IMR-90 (cell line): Measurements from ENCODE around the gene TMEM184B. TPM values are rescaled to one million over a fixed set of nuclear protein-coding genes. Genes with fewer than 3 reads are reported as not detected.

ENCODE experiments used
- ATAC-seq: fragments of 200-7000 bp; cut with Tn5 transposase; 2 replicates; pipeline ENCODE4 v1.9.1; 2020; ENCODE audit warnings: low read depth, mild to moderate bottlenecking, moderate library complexity
- BruUV-seq: library from RNA; stranded (reverse); fragments of 400-500 nt; replicated peaks from 2 replicates; lab custom pipeline; 2021; lab: Mats Ljungman, UMichigan
- CTCF ChIA-PET: fragments of 300-600 bp; formaldehyde crosslinking; extraction: SDS; loops from one replicate; lab custom pipeline; 2021; ENCODE audit warnings: antibody characterized with exemption; lab: Yijun Ruan, JAX
- POLR2A ChIA-PET: fragments of 300-600 bp; sonication (Branson Sonifier 250); formaldehyde crosslinking; loops from one replicate; lab custom pipeline; 2022; ENCODE audit warnings: antibody characterized with exemption; ENCODE audit not compliant: unreplicated experiment; lab: Charles Lee
- DNase-seq: peaks from one replicate; pipeline ENCODE4 v3.0.0; 2013
- H2AFZ ChIP-seq: replicated peaks from 2 replicates; pipeline ENCODE3; 2013; ENCODE audit warnings: low read length, mild to moderate bottlenecking; ENCODE audit not compliant: poor library complexity
- H2AK5ac ChIP-seq: 2 replicates; pipeline ENCODE4 v1.6.1; 2013; ENCODE audit warnings: low read depth, low read length, inconsistent platforms
- H2AK9ac ChIP-seq: replicated peaks from 2 replicates; pipeline ENCODE3; 2013; ENCODE audit warnings: mild to moderate bottlenecking, low read depth, low read length, moderate library complexity; ENCODE audit not compliant: poor library complexity
- H2BK120ac ChIP-seq: 2 replicates; pipeline ENCODE4 v1.6.1; 2013; ENCODE audit warnings: low read depth, low read length, inconsistent platforms
- H2BK15ac ChIP-seq: 3 replicates; pipeline ENCODE4 v1.6.1; 2013; ENCODE audit warnings: low read depth, low read length, inconsistent platforms
- H2BK20ac ChIP-seq: 2 replicates; pipeline ENCODE4 v1.6.1; 2013; ENCODE audit warnings: low read depth, mild to moderate bottlenecking, inconsistent platforms, low read length, moderate library complexity
- H2BK5ac ChIP-seq: 2 replicates; pipeline ENCODE4 v1.6.1; 2013; ENCODE audit warnings: mild to moderate bottlenecking, low read depth, low read length, inconsistent platforms; ENCODE audit not compliant: poor library complexity, severe bottlenecking
- H3K14ac ChIP-seq: replicated peaks from 2 replicates; pipeline ENCODE4 v1.6.1; 2013; ENCODE audit warnings: low read depth, low read length, inconsistent platforms
- H3K18ac ChIP-seq: 2 replicates; pipeline ENCODE4 v1.6.1; 2013; ENCODE audit warnings: low read depth, low read length, control low read depth
- H3K23ac ChIP-seq: 2 replicates; pipeline ENCODE4 v1.6.1; 2013; ENCODE audit warnings: low read depth, low read length, inconsistent platforms
- H3K27ac ChIP-seq: 2 replicates; pipeline ENCODE4 v1.5.1; 2013; ENCODE audit warnings: mild to moderate bottlenecking, control low read depth, low read length; ENCODE audit not compliant: insufficient read depth
- H3K27me3 ChIP-seq: 2 replicates; pipeline ENCODE4 v1.6.1; 2013; ENCODE audit warnings: low read length; ENCODE audit not compliant: control insufficient read depth, insufficient read depth
- H3K36me3 ChIP-seq: 2 replicates; pipeline ENCODE4 v1.6.1; 2013; ENCODE audit warnings: low read length, mixed read lengths; ENCODE audit not compliant: control insufficient read depth, insufficient read depth
- H3K4ac ChIP-seq: 2 replicates; pipeline ENCODE4 v1.6.1; 2013; ENCODE audit warnings: low read depth, low read length, inconsistent platforms
- H3K4me1 ChIP-seq: 2 replicates; pipeline ENCODE4 v1.6.1; 2013; ENCODE audit warnings: low read length, mixed read lengths; ENCODE audit not compliant: control insufficient read depth, insufficient read depth
- H3K4me2 ChIP-seq: 2 replicates; pipeline ENCODE4 v1.6.1; 2013; ENCODE audit warnings: low read depth, mild to moderate bottlenecking, control low read depth, low read length, moderate library complexity
- H3K4me3 ChIP-seq: 2 replicates; pipeline ENCODE4 v1.5.1; 2013; ENCODE audit warnings: low read depth, mild to moderate bottlenecking, control low read depth, low read length, moderate library complexity; ENCODE audit not compliant: insufficient read depth
- H3K56ac ChIP-seq: 2 replicates; pipeline ENCODE4 v1.6.1; 2013; ENCODE audit warnings: low read length, inconsistent platforms; ENCODE audit not compliant: insufficient read depth; ENCODE audit errors: extremely low read depth
- H3K79me1 ChIP-seq, 2 experiments: 2 replicates each; pipeline ENCODE4 v1.6.1; 2013; ENCODE audit warnings: low read length in 2 of 2, inconsistent platforms in 1 of 2, low read depth in 1 of 2
- H3K9ac ChIP-seq: 2 replicates; pipeline ENCODE4 v1.6.1; 2013; ENCODE audit warnings: low read depth, low read length, control low read depth
- H3K9me1 ChIP-seq: 2 replicates; pipeline ENCODE4 v1.6.1; 2013; ENCODE audit warnings: low read length, inconsistent platforms; ENCODE audit not compliant: insufficient read depth
- H3K9me3 ChIP-seq: 2 replicates; pipeline ENCODE4 v1.6.1; 2013; ENCODE audit warnings: low read length; ENCODE audit not compliant: control insufficient read depth, insufficient read depth
- H4K20me1 ChIP-seq: 2 replicates; pipeline ENCODE4 v1.6.1; 2013; ENCODE audit warnings: low read length, inconsistent platforms; ENCODE audit not compliant: insufficient read depth
- H4K5ac ChIP-seq: 2 replicates; pipeline ENCODE4 v1.6.1; 2013; ENCODE audit warnings: mild to moderate bottlenecking, low read depth, low read length, control low read depth
- H4K8ac ChIP-seq, 2 experiments: 2 replicates each; pipeline ENCODE4 v1.6.1; 2013; ENCODE audit warnings: low read depth in 2 of 2, low read length in 2 of 2, control low read depth in 1 of 2, inconsistent platforms in 1 of 2
- H4K91ac ChIP-seq: 2 replicates; pipeline ENCODE4 v1.6.1; 2013; ENCODE audit warnings: low read depth, low read length, inconsistent platforms; ENCODE audit not compliant: insufficient read depth
- CEBPB ChIP-seq: IDR thresholded peaks from 2 replicates; pipeline ENCODE4 v1.6.1; 2012; ENCODE audit warnings: low read depth, low read length, improper control_type of control experiment
- NFE2L2 ChIP-seq: fragments of 150-350 bp; IDR thresholded peaks from 2 replicates; pipeline ENCODE4 v1.6.1; 2016; ENCODE audit warnings: low read depth, mild to moderate bottlenecking, low read length
- RAD21 ChIP-seq: IDR thresholded peaks from 2 replicates; pipeline ENCODE4 v1.6.1; 2012; ENCODE audit warnings: low read length, improper control_type of control experiment
- WGBS, 2 experiments: methylation state at CpG; one replicate each; pipeline versions ENCODE4 v1.1.5 to v1.1.7; 2013; ENCODE audit warnings: missing lambda C conversion rate in 2 of 2; ENCODE audit not compliant: insufficient read length in 1 of 2; ENCODE audit errors: extremely low coverage in 2 of 2; 5-methylcytosine and 5-hydroxymethylcytosine counted together
- dilution Hi-C: fragments of 300-500 bp; cut with HindIII; formaldehyde crosslinking; loops from one replicate; pipeline ENCODE4 v1.14.3; 2018; ENCODE audit warnings: low sequenced_read_pairs; ENCODE audit not compliant: unreplicated experiment
- in situ Hi-C: fragments of 300-500 bp; cut with MboI; formaldehyde crosslinking; loops from 3 replicates; pipeline ENCODE4 v1.14.3; 2019; ENCODE audit warnings: low sequenced_read_pairs, inconsistent platforms, mixed read lengths
- intact Hi-C: fragments of 100-400 bp; cut with micrococcal nuclease; formaldehyde crosslinking; loops from 2 replicates; pipeline ENCODE4 v1.10.0; 2022
- polyA plus RNA-seq, 3 experiments: library from polyadenylated mRNA; depleted of rRNA; stranded (reverse); fragments of >200 nt; gene quantifications; 2 replicates each; pipeline ENCODE4 v1.2.3, GENCODE V29; 2012; ENCODE audit warnings: low replicate concordance in 1 of 3
- total RNA-seq: library from RNA; depleted of rRNA; stranded (reverse); fragments of >200 nt; gene quantifications from 2 replicates; pipeline ENCODE4 v1.2.3, GENCODE V29; 2012
- TF ChIP-seq, protein P1 (sequence below): fragments of 150-350 bp; IDR thresholded peaks from 2 replicates; pipeline ENCODE4 v1.6.1; 2016; ENCODE audit warnings: low read depth, mild to moderate bottlenecking, low read length, moderate library complexity, borderline replicate concordance

The TMEM184B gene
- total and polyA plus RNA-seq, 2 of the 4 experiments (the other 2 are of a cell fraction) = 9.1 to 81.1 TPM

DNA sequence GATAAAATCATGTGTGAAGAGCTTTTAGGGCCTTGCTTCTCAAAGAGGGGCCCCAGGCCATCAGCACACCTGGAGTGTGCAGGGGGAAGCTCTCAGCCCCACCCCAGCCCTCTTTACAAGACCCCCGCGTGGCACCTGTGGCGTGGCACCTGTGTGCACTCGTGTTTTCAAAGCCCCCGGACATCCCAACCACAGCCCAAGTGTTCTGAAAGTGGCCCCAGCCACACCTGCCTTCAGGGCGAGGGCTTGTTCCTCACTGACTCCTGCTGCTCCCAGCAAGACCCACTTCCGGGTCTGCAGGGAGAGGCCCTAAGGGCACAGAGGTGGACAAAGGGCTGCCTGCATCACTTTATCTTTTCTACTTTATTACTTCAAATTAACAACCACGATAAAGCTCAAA lies 17.5 kb upstream of the TMEM184B start:
- peaks cover 6% of the 10 kb centered on the region; the same call in 1 of the 2 replicates for H3K4me1 ChIP-seq
- ChIA-PET CTCF (interaction anchor here (0.6 kb wide), 1 partner anchor 683 kb away, joined by 4 read pairs; no protein-coding TSS in a partner anchor), POLR2A (interaction anchor here (0.7 kb wide), 2 partner anchors 19 to 33 kb away, joined by 3 read pairs; no protein-coding TSS in a partner anchor)
- no peak overlapping the region for H3K9ac ChIP-seq
- no peak overlapping the region for H4K8ac ChIP-seq
- H3K27me3 ChIP-seq = no peaks in the 10 kb centered on the region
- peaks cover 63% of the 10 kb centered on the region for H3K36me3 ChIP-seq
- intact Hi-C loops (no loop called here), dilution Hi-C loops (no loop called here), in situ Hi-C loops (no loop called here)
- no peak overlapping the region for H2BK5ac ChIP-seq
- H2AFZ ChIP-seq = no peak overlapping the region
- ATAC-seq = no peak
- H4K20me1 ChIP-seq = peaks cover 44% of the 10 kb centered on the region
- no peak overlapping the region for H2AK5ac ChIP-seq
- H3K4me2 ChIP-seq = no peak overlapping the region
- H2BK20ac ChIP-seq = no peak overlapping the region
- 83% methylated on average over 5 of the region's 8 CpGs; no CpG with 5 or more reads in 1 of the 2 experiments for WGBS, 2 experiments
- no peak overlapping the region for H3K14ac ChIP-seq
- TF ChIP-seq, protein P1, sequence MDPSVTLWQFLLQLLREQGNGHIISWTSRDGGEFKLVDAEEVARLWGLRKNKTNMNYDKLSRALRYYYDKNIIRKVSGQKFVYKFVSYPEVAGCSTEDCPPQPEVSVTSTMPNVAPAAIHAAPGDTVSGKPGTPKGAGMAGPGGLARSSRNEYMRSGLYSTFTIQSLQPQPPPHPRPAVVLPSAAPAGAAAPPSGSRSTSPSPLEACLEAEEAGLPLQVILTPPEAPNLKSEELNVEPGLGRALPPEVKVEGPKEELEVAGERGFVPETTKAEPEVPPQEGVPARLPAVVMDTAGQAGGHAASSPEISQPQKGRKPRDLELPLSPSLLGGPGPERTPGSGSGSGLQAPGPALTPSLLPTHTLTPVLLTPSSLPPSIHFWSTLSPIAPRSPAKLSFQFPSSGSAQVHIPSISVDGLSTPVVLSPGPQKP = no peak
- TF ChIP-seq NFE2L2 (no peak), CEBPB (no peak), RAD21 (no peak)
- no peak overlapping the region for H3K4ac ChIP-seq
- H3K27ac ChIP-seq = no peak overlapping the region
- BruUV-seq = no TSS peak
- H3K79me1 ChIP-seq = peaks cover 11 to 71% of the 10 kb centered on the region in 2 experiments
- peaks cover 10% of the 10 kb centered on the region for H3K9me1 ChIP-seq
- no peak overlapping the region for H2BK15ac ChIP-seq
- no peak overlapping the region for H3K56ac ChIP-seq
- no peak overlapping the region for H4K5ac ChIP-seq
- no peak overlapping the region for H3K18ac ChIP-seq
- peak overlapping the region; percentile 61 for H2AK9ac ChIP-seq
- H3K9me3 ChIP-seq = no peaks in the 10 kb centered on the region
- H4K91ac ChIP-seq = no peak overlapping the region
- H3K23ac ChIP-seq = no peak overlapping the region
- no peak overlapping the region for H2BK120ac ChIP-seq
- H3K4me3 ChIP-seq = no peak overlapping the region
- DNase-seq = no peak
